KMS-11 (cell line): ENCODE data around the gene MDH2.
A peak's percentile ranks its signal among the peaks of the same experiment; 100 is the strongest.
"Not testable (repeated sequence)": the region's sequence is repeated elsewhere in the genome, so short reads cannot be mapped to it uniquely, and the experiment has no call there.

Source experiments
- H2AFZ ChIP-seq: fragments of 200-600 bp; sonication (generic); 2 replicates; pipeline ENCODE4 v1.6.1; 2016; ENCODE audit warnings: antibody characterized with exemption, mixed run types, low read depth
- H3K27ac ChIP-seq: fragments of 200-600 bp; sonication (generic); 2 replicates; pipeline ENCODE4 v1.6.1; 2016; ENCODE audit warnings: mild to moderate bottlenecking, mixed run types
- H3K27me3 ChIP-seq: fragments of 200-600 bp; sonication (generic); 2 replicates; pipeline ENCODE4 v1.6.1; 2017; ENCODE audit warnings: mild to moderate bottlenecking, low read depth, mixed run types, moderate library complexity; ENCODE audit not compliant: insufficient read depth
- H3K36me3 ChIP-seq: fragments of 200-600 bp; sonication (generic); 2 replicates; pipeline ENCODE4 v1.6.1; 2017; ENCODE audit warnings: mild to moderate bottlenecking, mixed run types; ENCODE audit not compliant: insufficient read depth
- H3K4me1 ChIP-seq: fragments of 200-600 bp; sonication (generic); 2 replicates; pipeline ENCODE4 v1.6.1; 2016; ENCODE audit warnings: mild to moderate bottlenecking, low read depth, mixed run types; ENCODE audit not compliant: poor library complexity, severe bottlenecking
- H3K4me2 ChIP-seq: fragments of 200-600 bp; sonication (generic); 2 replicates; pipeline ENCODE4 v1.7.0; 2016; ENCODE audit warnings: mild to moderate bottlenecking, mixed run types
- H3K4me3 ChIP-seq: fragments of 200-600 bp; sonication (generic); IDR thresholded peaks from 2 replicates; pipeline ENCODE4 v1.6.1; 2017; ENCODE audit warnings: low read depth, low read length, mixed read lengths; ENCODE audit not compliant: insufficient read depth
- H3K79me2 ChIP-seq: fragments of 200-600 bp; sonication (generic); 2 replicates; pipeline ENCODE4 v1.6.1; 2016; ENCODE audit warnings: low read depth, mixed run types; ENCODE audit not compliant: insufficient read depth
- H3K9ac ChIP-seq: fragments of 200-600 bp; sonication (generic); 2 replicates; pipeline ENCODE4 v1.6.1; 2016; ENCODE audit warnings: mild to moderate bottlenecking, mixed run types
- H4K20me1 ChIP-seq: fragments of 200-600 bp; sonication (generic); 2 replicates; pipeline ENCODE4 v1.6.1; 2016; ENCODE audit warnings: mild to moderate bottlenecking, mixed run types; ENCODE audit not compliant: insufficient read depth
- TF ChIP-seq, protein P1 (sequence below): fragments of 200-600 bp; sonication (generic); conservative IDR thresholded peaks from 2 replicates; pipeline ENCODE4 v1.6.1; 2017; ENCODE audit warnings: low read depth, mild to moderate bottlenecking, antibody characterized with exemption, low read length, moderate library complexity, mixed read lengths

Gene MDH2

GRCh38 chr7:76016191-76016947, 31.5 kb upstream of the MDH2 start:
- Histone ChIP-seq H2AFZ (no peak overlapping the region), H3K27me3 (no peaks in the 10 kb centered on the region), H3K36me3 (no peaks in the 10 kb centered on the region), H3K4me1 (peaks cover 27% of the 10 kb centered on the region), H3K27ac (no peak overlapping the region), H3K4me3 (no peak overlapping the region), H3K4me2 (0 out of 2 replicates have a peak overlapping the region, but pooled peaks have one; percentile 4), H3K9ac (no peak overlapping the region), H4K20me1 (no peaks in the 10 kb centered on the region), H3K79me2 (no peaks in the 10 kb centered on the region)
- TF ChIP-seq, protein P1, sequence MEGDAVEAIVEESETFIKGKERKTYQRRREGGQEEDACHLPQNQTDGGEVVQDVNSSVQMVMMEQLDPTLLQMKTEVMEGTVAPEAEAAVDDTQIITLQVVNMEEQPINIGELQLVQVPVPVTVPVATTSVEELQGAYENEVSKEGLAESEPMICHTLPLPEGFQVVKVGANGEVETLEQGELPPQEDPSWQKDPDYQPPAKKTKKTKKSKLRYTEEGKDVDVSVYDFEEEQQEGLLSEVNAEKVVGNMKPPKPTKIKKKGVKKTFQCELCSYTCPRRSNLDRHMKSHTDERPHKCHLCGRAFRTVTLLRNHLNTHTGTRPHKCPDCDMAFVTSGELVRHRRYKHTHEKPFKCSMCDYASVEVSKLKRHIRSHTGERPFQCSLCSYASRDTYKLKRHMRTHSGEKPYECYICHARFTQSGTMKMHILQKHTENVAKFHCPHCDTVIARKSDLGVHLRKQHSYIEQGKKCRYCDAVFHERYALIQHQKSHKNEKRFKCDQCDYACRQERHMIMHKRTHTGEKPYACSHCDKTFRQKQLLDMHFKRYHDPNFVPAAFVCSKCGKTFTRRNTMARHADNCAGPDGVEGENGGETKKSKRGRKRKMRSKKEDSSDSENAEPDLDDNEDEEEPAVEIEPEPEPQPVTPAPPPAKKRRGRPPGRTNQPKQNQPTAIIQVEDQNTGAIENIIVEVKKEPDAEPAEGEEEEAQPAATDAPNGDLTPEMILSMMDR: no peak

DNA sequence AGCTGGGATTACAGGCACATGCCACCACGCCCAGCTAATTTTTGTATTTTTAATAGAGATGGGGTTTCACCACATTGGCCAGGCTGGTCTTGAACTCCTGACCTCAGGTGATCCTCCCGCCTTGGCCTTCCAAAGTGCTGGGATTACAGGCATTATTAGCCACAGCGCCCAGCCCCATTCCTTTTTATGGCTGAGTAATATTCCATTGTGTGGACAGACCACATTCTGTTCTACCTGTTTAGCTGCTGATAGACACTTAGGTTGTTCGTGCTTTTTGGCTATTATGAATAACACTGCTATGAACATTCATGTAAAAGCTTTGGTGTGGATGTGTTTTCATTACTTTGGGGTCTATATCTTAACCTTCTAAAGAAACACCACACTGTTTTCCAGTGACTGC, 29.4 kb upstream of the MDH2 start:
- H3K4me1 ChIP-seq: peaks cover 27% of the 10 kb centered on the region
- not testable (repeated sequence) for H3K36me3 ChIP-seq, H3K79me2 ChIP-seq

GRCh38 chr7:76020031-76020714, 27.7 kb upstream of the MDH2 start:
- no peak overlapping the region for H2AFZ ChIP-seq
- no peaks in the 10 kb centered on the region for H3K27me3 ChIP-seq
- H3K4me3 ChIP-seq: no peak overlapping the region
- no peaks in the 10 kb centered on the region for H3K36me3 ChIP-seq
- peaks cover 27% of the 10 kb centered on the region for H3K4me1 ChIP-seq
- H3K79me2 ChIP-seq: no peaks in the 10 kb centered on the region
- TF ChIP-seq, protein P1: peak; percentile 99
- no peak overlapping the region for H3K27ac ChIP-seq
- peak overlapping the region; percentile 77 for H3K4me2 ChIP-seq
- no peaks in the 10 kb centered on the region for H4K20me1 ChIP-seq
- H3K9ac ChIP-seq: no peak overlapping the region

More for the DNA sequence above, 29.4 kb upstream of the MDH2 start:
- not testable (repeated sequence) for H3K27me3 ChIP-seq, H2AFZ ChIP-seq, H3K4me3 ChIP-seq, H4K20me1 ChIP-seq, H3K9ac ChIP-seq, H3K4me2 ChIP-seq, H3K27ac ChIP-seq

GRCh38 chr7:76022026-76022780, 25.7 kb upstream of the MDH2 start:
- Histone ChIP-seq H3K36me3 (no peaks in the 10 kb centered on the region), H3K9ac (no peak overlapping the region), H3K79me2 (no peaks in the 10 kb centered on the region), H3K27ac (no peak overlapping the region), H3K4me1 (peaks cover 21% of the 10 kb centered on the region), H3K27me3 (no peaks in the 10 kb centered on the region), H3K4me3 (no peak overlapping the region), H4K20me1 (no peaks in the 10 kb centered on the region), H3K4me2 (no peak overlapping the region), H2AFZ (no peak overlapping the region)
- TF ChIP-seq, protein P1: no peak
